Bronchial epithelial cell (primary cell): ENCODE results near the gene KCMF1. TPM values are rescaled to one million over a fixed set of nuclear protein-coding genes. Genes with fewer than 3 reads are reported as not detected.

ENCODE experiments used
- DNase-seq: peaks from one replicate; pipeline ENCODE4 v3.0.0-alpha.2; 2010; ENCODE audit warnings: low read depth
- FAIRE-seq: peaks from 2 replicates; lab custom pipeline; 2011; peaks lifted over from hg19 to GRCh38; lab: Jason Lieb, UNC
- H3K27me3 ChIP-seq: 2 replicates; pipeline ENCODE4 v1.5.1; 2011; ENCODE audit warnings: low read length; ENCODE audit not compliant: control insufficient read depth, insufficient read depth
- H3K36me3 ChIP-seq: 2 replicates; pipeline ENCODE4 v1.5.1; 2011; ENCODE audit warnings: low read length; ENCODE audit not compliant: control insufficient read depth, insufficient read depth
- H3K4me3 ChIP-seq: 2 replicates; pipeline ENCODE4 v1.5.1; 2011; ENCODE audit warnings: mild to moderate bottlenecking, low read depth, low read length, control low read depth
- total RNA-seq: library from RNA; depleted of rRNA; stranded (reverse); fragments of >200 nt; gene quantifications from 2 replicates; pipeline ENCODE4 v1.2.1, GENCODE V29; 2014
- TF ChIP-seq, protein P1 (sequence below): IDR thresholded peaks from 2 replicates; pipeline ENCODE4 v1.5.1; 2011; ENCODE audit warnings: mild to moderate bottlenecking, moderate library complexity, low read length, control low read depth, inconsistent platforms; ENCODE audit not compliant: insufficient read depth, severe bottlenecking

The KCMF1 gene
- total RNA-seq, 1 donor from 2014 or later, result 174 TPM

DNA sequence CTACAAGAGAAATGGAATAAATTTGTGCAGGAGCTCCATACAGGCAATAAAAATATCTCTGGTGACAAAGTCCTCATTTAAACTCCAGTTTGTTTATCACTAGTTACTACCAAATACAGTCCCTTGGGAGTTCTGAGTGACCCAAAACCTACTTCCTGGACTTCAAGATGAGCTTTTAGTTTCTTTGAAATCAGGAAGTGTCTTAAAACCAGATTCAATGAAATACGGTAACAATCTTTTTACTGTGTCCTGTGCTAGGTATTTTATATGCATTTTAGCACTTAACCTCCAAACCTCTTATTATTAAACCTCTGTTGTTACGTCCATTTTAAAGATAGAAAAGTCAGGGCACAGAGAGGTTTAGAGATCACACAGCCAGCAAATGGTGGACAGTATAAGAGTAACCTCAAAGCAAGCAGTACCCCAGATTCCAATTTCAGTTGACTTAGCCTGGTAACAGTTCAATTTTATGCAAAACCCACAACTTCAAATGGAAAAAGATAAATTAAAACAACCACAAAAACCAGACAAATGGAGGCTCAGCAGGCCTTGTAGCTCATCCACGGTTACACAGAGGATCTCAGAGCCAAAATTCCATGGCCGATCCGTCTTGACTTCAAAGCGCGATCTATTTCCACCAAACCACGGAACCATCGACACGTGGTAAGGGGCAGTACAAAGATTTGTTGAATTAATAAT, 1.3 kb upstream of the KCMF1 start:
- peak; percentile 32 for DNase-seq
- H3K36me3 ChIP-seq, result peaks cover 5% of the 10 kb centered on the region
- no peaks in the 10 kb centered on the region for H3K27me3 ChIP-seq
- TF ChIP-seq, protein P1, sequence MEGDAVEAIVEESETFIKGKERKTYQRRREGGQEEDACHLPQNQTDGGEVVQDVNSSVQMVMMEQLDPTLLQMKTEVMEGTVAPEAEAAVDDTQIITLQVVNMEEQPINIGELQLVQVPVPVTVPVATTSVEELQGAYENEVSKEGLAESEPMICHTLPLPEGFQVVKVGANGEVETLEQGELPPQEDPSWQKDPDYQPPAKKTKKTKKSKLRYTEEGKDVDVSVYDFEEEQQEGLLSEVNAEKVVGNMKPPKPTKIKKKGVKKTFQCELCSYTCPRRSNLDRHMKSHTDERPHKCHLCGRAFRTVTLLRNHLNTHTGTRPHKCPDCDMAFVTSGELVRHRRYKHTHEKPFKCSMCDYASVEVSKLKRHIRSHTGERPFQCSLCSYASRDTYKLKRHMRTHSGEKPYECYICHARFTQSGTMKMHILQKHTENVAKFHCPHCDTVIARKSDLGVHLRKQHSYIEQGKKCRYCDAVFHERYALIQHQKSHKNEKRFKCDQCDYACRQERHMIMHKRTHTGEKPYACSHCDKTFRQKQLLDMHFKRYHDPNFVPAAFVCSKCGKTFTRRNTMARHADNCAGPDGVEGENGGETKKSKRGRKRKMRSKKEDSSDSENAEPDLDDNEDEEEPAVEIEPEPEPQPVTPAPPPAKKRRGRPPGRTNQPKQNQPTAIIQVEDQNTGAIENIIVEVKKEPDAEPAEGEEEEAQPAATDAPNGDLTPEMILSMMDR, result no peak
- H3K4me3 ChIP-seq, result peak overlapping the region; percentile 67
- FAIRE-seq, result no peak

DNA sequence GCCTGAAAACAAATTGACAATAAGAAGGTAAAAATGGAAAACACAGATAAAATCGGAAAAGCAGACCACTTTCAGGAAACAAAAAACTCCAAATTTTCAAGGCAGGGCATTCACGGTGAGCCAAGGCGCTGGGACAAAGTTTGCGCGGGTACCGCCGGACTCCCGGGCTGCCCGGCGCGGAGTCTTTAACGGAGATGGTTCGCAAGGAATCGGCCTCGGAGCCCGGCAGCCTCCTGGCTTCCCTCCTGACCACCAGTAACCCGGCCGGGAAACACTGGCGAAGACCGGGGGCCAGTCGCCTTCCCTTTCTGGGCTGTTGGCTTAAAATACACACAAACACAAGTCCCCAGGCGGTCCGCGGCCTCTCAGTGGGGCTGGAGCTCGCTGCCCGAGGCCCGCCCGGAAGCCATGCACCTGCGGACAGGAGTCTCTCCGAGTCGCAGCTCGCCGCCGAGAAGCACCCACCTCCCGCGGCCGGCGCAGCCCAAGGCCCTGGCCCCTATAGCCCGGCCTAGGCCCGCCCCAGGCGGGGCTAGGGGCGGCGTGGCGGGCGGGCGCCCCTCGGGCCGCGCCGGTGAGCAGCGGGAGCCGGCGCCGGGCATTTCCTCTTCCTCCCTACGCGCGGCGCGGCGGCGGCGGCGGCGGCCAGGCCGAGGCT, 622 bp upstream of the KCMF1 start:
- FAIRE-seq, result no peak
- Histone ChIP-seq H3K4me3 (peak overlapping the region; percentile 67), H3K27me3 (no peaks in the 10 kb centered on the region), H3K36me3 (peaks cover 3% of the 10 kb centered on the region)
- TF ChIP-seq, protein P1, result no peak
- DNase-seq, result peak; percentile 32

DNA sequence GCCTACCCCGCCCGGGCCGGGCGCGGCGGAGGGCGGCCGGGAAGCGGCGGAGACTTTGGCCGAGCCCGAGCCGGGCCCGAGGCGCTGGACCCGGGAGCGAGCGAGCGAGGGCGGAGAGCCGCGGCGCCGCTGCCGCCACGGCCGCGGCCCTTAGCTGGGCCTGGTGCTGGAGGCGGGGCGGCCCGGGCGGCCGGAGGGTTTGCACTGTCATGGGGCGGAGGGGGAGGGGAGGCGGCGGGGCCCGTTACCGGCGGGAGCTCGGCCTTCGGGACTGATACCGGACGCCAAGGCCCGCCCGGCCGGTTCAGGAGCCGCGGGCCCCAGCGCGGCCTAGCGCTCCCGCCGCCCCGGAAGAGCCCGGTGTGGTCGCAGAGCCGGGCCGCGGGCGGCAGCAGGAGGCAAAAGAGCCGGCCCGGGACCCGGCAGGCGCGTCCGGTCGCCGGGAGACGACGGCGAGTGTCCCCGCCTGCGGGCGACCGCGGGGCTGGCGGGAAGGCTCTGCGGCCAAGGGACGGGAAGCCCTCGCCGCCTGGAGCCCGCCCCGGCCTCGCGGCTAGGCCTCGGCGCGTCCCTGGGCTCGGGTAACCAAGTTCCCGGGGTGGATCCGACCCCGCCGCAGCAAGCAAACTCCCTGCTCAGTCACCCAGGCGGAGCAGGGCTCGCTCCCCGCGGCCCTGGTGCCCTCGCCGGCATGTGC, 697 bp downstream of the KCMF1 start:
- Histone ChIP-seq H3K27me3 (no peaks in the 10 kb centered on the region), H3K36me3 (peaks cover 3% of the 10 kb centered on the region), H3K4me3 (peak overlapping the region; percentile 67)
- TF ChIP-seq, protein P1, result no peak
- FAIRE-seq, result no peak
- peak; percentile 10 for DNase-seq

DNA sequence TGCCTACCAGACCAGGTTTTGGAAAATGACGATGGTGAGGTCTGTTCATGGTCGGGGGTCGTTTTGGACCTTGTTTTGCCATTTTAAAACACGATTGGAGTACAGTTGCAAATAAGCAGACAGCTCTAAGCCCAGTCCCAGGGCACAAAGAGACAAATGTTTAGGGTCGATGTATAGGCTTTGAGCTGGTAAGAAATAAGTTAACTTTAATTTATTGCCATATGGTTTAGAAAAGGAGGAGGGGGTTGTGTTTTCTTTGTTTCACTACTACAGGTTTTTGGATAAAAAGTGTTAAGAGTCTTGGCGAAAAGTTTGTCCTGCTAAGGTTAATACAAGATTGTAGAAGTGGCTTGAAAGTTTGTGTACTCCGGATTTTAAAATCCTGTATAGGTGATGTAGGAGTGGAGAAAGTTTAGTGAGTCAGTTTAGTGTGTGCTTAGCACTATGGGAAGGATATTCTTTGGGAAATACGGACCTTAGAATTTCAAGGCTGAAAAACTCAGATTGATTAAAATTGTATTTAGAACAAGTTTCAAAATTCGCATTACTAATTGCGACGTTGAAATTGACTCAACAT, 1.3 kb downstream of the KCMF1 start:
- H3K36me3 ChIP-seq, result peaks cover 2% of the 10 kb centered on the region
- TF ChIP-seq, protein P1, result no peak
- H3K4me3 ChIP-seq, result peak overlapping the region; percentile 67
- DNase-seq (peak; percentile 48), FAIRE-seq (no peak)
- no peaks in the 10 kb centered on the region for H3K27me3 ChIP-seq

DNA sequence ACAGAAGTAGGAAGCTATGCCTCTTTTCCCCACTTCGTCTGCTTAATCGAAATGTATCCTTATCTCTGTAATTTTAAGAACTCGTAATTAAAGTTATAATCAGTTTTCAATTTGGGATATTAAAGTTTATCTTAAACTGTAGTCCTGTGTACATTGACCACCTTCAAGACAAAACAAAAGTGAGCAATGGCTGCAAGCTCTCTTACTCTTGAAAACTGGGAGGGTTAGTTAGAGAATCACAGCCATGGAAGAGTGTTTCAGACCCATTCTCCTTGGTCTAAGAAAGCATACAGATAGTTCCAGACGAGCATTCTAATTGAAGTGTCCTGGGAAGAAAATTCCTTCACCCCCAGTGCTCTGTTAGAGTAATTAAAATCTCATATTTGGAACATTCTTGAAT, 2.0 kb downstream of the KCMF1 start:
- FAIRE-seq, result no peak
- Histone ChIP-seq H3K4me3 (peak overlapping the region; percentile 67), H3K36me3 (peaks cover 2% of the 10 kb centered on the region), H3K27me3 (no peaks in the 10 kb centered on the region)
- TF ChIP-seq, protein P1, result no peak
- peak; percentile 37 for DNase-seq
